Muscle of arm (tissue), 12 donors: ENCODE data around the gene ZNF532. TPM values are rescaled to one million over a fixed set of nuclear protein-coding genes. Genes with fewer than 3 reads are reported as not detected.

Source experiments
- DNase-seq: peaks from one replicate; pipeline ENCODE4 v3.0.0-alpha.2; 2013
- polyA plus RNA-seq, 12 donors: library from polyadenylated mRNA; unstranded; fragments of 120-200 nt; gene quantifications; one replicate each; pipeline ENCODE4 v1.2.1, GENCODE V29; 2013; ENCODE audit not compliant: insufficient read length in 12 of 12

Gene ZNF532
- polyA plus RNA-seq, 12 donors = 49.7 to 128 (median 68.7) TPM; not detected in 1

- DNase-seq = no peak
Measured at GRCh38 chr18:58934933-58935577, 70.4 kb downstream of the ZNF532 start.

DNA sequence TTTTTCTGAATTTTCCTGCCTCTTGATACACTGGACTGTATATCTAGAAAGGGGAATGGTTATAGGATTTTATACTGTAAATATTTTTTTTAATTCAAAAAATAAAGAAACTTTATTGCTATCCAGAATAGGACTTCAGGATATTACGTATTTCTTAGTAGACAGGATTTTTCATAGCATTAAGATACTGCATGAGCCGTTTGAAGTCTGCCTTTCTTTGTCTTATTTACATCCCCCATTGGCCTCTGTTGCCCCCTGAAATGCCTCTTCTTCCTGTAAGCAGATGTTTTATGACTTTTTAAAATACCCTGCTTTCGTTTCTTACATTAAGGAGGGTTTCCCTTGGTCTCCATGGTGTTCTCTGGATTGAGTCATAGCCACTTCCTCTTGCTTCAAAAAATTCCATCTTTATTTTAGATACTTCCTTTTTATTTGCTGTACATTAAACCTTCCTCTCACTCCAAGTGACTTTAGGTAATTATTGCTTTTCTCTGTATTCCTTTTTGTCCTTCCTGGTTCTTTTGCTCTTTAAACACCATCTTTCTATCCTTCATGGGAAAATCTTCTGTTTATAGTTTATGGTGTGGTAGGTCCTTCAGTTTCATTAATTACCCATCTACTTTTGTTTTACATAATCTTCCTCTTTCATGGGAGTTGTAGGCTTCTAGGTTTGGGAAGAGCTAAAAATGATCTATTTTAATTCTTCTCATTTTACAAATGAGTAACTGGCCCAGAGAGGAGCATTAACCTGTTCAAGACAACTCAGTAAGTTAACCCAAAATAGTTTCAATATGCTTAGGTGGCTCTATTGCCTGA lies 72.6 kb downstream of the ZNF532 start:
- DNase-seq = no peak

DNA sequence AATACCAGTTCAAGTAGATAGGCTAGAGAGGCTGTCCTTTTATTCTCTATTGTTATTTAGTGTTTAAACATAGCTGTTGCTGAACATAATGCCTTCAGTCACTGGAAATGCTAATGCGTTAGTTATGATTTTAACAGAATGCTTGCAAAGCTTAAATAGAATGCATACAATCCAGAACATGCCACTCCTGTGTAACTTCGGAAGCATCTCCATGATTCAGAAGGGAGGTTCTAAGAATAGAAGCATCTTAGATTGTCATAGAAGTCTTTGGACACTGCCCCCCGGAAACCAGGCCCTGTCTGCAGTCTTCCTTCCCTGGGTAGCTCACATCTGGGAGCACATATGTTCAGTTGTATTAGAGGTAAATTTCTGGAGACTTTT lies 73.2 kb downstream of the ZNF532 start:
- no peak for DNase-seq

DNA sequence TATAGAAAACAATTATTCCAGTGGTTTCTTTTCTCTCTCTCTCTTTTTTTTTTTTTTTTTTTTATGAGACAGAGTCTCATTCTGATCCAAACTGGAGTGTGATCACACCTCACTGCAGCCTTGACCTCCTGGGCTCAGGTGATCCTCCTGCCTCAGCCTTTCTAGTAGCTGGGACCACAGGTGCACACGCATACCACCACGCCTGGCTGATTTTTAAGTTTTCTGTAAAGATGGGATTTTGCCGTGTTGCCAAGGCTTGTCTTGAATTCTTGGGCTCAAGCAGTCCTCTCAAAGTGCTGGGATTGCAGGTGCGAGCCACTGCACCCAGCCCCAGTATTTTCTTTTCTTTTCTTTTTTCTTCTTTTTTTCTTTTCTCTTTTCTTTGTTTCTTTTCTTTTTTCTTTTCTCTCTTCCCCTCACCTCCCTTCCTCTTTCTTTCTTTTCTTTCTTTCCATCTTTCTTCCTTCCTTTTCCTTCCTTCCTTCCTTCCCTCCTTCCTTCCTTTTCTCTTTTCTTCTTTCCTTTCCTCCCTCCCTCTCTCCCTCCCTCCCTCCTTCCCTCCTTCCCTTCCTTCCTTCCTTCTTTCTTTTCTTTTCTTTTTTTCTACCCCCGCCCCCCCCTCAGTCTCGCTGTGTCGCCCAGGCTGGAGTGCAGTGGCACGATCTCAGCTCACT lies 76.9 kb downstream of the ZNF532 start:
- DNase-seq = no peak

DNA sequence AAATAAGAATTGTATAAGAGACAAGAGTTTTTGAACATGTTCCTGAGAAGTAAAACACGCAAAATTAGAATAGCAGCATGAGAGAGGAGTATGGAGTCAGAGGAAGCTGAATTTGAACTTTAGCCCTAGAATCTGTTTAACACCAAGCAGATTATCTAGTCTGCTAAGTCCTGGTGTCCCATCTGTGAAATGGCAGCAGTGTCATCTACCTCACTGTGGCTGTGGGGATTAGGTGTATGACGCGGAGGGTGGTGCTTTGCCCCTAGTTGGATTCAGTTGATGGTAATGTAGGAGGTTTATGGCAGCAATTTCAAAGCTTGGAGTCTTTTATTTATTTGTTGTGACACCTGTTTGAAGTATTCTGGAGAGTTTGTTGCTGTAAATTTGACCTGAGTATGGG lies 79.2 kb downstream of the ZNF532 start:
- no peak for DNase-seq

DNA sequence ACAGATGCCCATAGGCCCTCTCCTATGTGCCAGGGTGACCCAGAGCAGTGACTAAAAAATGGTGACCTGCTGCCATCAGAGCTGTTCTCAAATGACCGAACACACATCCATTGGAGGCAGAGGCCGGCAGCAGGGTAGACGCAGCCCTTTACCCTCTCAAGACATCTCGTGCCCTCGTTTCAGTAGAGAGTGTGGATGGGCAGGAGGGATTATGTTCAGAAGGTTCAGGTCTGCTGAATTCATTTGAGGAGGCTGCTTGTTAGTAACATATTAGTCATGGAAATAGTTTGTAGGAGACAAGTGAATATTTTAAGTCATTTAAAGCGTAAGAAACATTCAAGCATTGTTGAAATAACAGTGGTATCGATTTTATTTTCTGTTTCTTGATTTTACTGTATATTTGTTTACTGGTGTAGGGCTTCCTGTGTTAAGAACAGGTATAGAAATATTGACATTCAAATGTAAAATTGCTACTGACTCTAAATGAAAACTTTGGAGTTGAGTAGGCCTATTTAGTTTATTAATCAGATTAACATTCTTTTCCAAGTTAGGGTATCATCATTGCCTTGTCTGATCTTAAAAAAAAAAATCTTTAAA lies 82.6 kb downstream of the ZNF532 start:
- DNase-seq = no peak

DNA sequence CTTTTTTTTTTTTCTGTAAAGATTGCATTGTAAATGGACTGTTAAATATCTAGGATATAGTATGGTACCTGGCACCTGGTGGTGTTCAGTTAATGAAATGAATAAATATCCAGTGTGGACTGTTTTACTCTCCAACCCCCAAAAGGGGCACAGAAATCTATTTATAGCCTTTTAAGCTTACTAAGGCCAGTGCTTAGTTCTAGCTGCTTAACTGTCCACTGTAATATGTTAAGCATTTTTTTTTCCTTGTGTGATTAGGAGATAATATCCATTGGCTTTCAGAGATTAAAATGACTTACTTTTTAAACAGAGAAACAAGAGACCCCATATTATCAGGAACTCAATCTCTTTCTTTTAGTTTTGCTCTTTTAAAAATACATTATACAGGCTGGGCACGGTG lies 84.4 kb downstream of the ZNF532 start:
- DNase-seq = no peak

- DNase-seq = no peak
Measured at GRCh38 chr18:58951986-58952702, 87.5 kb downstream of the ZNF532 start.

DNA sequence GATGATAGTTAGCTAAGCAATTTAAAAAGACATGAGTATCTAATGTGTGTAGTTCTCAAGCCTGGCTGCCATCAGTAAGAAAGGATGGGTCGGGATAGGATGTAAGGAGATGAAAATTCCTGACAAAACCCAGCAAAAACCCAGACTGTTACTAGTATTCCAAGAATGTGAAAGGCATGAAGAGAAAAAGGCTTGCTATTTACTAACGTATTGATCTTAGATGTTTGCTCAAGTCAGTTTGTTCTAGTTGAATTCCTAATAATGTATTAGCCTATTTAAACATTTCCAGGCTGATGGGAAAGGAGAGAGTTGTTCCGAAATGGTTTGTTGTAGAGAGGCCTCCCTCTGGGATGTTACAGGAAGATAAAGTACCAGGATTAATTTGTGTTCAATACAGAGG lies 88.2 kb downstream of the ZNF532 start:
- DNase-seq = no peak

DNA sequence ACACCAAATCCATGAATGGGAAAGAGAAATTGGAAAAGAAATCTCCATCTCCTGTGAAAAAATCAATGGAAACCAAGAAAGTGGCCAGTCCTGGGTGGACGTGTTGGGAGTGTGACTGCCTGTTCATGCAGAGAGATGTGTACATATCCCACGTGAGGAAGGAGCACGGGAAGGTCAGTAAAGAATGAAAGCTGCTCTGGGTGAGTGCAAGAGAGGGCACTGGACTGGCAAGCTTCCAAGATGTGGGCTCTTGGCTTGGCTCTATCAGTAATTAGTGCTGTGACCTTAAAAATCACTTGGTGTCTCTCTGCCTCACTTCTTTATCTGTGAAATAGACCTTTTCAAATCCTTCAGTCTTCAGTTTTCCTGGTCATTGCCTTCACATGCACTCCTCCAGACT lies 89.0 kb downstream of the ZNF532 start:
- DNase-seq = no peak

DNA sequence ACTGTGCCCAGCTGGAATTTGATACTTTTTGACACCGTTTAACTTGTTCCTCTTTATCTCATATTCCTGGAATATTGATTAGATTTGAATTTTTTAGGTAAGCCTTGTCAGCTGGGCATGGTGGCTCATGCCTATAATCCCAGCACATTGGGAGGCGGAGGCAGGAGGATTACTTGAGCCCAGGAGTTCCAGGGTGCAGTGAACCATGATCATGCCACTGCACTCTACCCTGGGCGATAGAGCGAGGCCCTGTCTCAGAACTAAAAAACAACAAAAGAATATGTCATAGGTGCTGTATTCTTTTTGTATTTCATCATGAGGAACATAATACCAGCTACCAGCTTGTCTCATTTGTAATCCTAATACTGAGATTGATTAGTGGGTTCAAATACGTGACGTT lies 90.3 kb downstream of the ZNF532 start:
- no peak for DNase-seq

DNA sequence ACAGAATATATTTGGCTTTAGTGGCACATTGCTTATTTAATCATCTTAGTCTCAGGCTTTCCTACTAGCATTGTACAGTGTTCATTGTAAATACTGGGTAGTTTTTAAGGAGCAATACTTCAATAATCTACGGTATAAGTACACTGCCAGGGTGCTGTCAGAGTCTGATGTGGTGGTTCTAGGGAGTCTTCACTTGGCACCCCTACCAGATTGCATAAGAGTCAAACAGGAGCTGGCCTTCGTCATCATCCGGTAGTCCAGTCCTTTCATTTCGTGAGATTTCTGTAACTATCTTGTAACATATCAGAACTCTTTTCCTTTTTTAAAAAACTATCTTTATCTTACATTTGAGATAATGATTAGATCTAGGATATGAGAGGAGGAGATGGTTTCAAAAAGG lies 91.1 kb downstream of the ZNF532 start:
- DNase-seq = no peak

DNA sequence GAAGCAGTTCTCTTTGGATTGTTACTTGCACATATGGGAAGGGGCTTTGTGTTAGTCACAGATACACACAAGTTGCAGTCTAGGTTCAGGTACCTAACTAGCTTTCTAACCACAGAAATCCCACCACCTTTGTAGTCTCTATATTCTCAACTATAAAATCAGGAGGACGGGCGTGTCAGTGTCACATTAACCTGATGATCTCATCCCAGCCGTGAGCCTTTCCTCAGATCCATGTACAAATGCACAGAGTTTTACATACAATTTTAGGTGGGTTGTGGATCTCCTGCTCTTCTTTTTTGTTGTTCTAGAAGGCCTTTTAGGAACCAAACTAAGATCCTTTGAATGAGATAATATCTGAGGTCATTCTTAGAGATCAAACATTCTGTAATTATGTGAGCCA lies 94.0 kb downstream of the ZNF532 start:
- DNase-seq = no peak

GRCh38 chr18:58960508-58960907 lies 95.8 kb downstream of the ZNF532 start:
- no peak for DNase-seq

DNA sequence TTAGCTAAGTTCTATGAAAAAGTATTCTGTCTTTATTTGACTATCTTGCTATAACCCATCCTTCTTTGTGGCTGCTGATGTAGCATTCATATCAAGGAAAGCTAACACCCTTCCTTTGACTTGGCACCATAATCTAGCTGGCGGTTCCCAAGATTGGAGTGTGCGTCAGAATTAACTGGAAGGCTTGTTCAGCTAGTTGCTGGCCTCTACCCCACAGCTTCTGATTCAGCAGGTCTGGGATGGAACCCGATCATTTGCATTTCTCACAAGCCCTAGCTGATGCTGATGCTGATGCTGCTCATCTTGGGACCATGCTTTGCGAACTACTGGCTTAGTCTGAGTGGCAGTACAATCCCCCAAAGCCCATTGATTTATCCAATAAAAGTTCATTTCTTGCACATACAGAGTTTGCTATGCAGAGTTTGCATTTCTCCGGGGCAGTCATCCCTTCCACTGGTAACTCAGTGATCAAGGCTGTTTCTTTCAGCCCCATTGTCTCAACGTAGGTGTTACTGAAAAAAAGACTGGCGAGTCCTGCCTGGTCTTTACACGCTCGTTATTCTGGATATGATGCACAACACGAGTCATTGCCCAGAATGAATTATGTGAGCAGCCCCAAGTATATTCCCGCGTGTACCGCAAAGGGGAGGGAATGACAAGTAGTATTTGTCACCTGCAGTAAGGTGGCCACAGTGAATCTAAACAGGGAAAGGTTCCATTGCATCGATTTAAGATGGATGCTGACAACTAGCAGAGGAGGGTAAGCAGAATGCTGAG lies 96.5 kb downstream of the ZNF532 start:
- DNase-seq = no peak

- DNase-seq = no peak
Measured at GRCh38 chr18:58962336-58962735, 97.7 kb downstream of the ZNF532 start.

GRCh38 chr18:58965291-58966004 lies 100.8 kb downstream of the ZNF532 start:
- no peak for DNase-seq

GRCh38 chr18:58966005-58966677 lies 101.5 kb downstream of the ZNF532 start:
- DNase-seq = no peak

DNA sequence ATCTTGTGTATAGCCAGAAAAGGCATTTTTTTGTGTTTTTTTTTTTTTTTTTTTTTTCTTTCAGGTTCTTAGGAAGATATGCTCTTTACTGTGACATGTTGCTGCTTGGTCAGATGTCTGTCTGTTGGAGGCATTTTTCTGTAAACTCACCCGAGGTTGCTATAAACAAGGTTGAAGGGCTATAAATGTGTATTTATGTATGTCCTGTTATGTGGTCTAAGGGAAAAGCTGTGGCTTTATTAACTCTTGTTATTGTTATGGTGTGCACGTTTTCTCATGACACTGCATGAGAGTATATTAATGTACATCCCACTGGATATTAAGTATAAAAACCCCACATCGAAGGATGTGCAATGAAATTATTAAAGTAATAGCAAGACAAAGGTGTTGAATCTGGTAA lies 102.0 kb downstream of the ZNF532 start:
- DNase-seq = no peak

- no peak for DNase-seq
Measured at GRCh38 chr18:58967751-58968254, 103.1 kb downstream of the ZNF532 start.
